HG03558 (cell line): Measurements from ENCODE around the gene TENM4.
"Not testable (repeated sequence)": the region's sequence is repeated elsewhere in the genome, so short reads cannot be mapped to it uniquely, and the experiment has no call there.

Experiments
- ATAC-seq: cut with Tn5 transposase; IDR thresholded peaks from one replicate; pipeline ENCODE4 v1.9.1; 2021; ENCODE audit warnings: moderate number of reproducible peaks; ENCODE audit not compliant: unreplicated experiment; ENCODE audit errors: extremely low read depth

The TENM4 gene

DNA sequence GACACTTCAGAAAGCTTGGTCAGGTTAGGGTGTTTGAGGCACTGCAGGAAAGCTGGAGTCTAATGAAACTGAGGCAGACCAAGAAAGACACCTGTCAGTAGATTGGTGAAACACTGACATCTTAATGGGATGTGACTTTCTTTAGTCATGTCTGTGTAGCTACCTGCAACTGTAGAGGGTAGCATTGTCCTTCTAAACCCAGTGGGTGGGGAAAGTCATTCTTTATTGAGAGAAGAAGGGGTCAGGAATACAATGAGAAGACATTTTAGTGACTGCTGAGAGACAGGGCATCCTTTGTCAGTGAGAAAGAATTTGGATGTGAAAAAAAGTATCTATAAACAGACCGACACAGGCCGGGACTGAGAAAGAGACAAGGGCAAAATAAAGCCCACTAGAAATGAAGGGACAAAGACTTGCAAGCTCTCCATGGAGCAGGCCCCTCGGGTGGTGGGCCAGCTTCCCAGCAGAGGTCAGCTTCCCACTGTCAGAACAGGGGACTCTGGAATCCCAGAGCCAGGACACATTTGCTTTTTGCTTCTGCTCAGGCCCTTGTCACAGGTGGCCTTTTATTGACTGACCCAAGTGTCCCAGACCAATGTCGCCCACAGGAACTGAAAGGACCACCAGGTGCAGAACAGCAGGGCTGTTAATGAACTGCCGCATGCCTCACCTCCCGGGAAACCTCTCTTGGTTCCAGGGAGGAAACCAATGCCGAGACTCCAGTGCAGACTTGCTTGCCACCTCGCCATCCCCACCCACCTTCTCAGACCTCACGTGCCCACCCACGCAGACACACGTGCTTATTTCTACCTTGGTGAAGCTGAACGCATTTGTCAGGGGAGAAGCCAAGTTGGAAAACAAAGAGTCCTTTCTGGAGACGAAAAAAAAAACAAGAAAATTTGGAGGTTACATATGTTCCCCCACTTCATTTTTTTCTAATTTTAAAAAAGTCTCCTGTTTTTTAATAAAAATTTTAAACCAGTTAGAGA lies 212.8 kb downstream of the TENM4 start:
- ATAC-seq: no peak

DNA sequence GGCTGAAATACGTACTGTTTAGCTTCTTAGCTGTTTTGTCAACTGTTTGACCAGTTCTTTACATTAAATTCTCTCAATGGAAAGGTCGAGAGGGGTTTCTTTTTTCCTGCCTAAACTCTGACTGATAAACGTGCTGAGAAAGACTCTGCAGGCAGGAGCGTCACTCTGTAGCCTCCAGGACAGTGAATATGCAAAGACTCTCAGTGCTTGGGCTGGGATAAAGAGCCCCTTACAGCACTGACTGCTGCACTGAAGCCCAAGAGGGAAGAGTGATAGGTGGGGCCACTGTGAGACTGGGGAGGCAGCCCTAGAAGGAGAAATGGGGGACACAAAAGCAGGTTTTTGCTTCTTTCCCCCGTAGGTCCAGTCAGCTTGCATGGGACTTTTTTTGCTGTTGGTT lies 213.5 kb downstream of the TENM4 start:
- no peak for ATAC-seq

DNA sequence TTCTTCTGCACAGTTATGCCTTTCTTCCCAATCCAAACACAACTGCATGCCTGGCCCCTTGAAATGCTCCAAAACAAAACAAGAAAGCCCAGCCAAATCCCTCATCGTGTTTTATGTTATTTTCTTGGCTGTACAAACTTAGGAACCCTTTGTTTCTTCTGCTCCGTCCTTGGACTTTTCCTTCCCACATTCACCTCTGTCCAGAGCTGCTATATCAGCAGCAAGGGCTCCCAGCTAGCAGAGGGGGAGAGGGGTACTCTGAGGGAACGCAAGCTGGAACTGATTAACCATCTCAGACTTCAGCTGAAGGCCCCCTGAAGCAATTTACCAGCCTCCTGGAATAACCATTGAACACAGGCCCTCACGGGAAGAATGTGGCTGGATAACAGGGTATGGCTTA lies 214.7 kb downstream of the TENM4 start:
- ATAC-seq: no peak

DNA sequence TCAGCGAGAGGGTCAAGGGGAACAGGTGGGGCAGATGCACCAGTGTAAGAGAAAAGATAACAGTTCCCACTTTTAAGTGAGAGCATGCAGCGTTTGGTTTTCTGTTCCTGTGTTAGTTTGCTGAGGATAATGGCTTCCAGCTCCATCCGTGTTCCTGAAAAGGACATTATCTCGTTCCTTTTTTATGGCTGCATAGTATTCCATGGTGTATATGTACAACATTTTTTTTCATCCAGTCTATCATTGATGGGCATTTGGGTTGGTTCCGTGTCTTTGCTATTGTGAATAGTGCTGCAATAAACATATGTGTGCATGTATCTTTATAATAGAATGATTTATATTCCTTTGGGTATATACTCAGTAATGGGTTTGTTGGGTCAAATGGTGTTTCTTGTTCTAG lies 218.7 kb downstream of the TENM4 start:
- ATAC-seq: not testable (repeated sequence)

DNA sequence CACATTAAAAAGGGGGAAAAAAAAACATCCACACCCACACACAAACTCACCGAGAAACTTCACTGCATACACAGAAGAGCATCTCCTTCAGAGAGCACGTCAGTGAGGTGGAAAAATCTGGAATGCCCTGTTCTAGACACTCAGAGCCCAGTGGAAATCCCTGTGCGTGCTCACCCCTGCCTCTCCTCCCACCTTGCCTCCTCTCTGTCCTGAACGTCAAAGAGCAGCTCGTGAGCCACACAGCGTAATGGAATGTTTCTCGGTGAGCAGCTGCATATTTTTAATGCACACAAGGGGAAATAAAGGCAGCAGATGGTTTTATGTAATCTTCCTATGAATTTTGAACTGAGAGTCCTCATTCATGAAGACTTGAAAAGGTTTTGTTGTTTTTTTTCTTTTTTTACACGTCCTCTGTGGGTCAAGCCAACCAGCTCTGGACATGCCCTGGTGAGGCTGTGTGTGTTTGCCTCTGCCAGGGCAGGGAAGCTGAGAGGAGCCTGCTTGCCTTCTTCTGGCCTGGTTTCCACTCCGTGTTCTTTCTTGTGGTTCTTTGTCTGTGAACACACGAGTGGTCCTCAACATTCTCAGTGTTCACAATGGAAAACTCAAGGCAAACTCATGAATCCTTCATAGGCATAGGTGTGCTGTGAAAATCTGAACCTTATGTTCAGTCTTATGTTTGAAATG lies 219.2 kb downstream of the TENM4 start:
- ATAC-seq: no peak

DNA sequence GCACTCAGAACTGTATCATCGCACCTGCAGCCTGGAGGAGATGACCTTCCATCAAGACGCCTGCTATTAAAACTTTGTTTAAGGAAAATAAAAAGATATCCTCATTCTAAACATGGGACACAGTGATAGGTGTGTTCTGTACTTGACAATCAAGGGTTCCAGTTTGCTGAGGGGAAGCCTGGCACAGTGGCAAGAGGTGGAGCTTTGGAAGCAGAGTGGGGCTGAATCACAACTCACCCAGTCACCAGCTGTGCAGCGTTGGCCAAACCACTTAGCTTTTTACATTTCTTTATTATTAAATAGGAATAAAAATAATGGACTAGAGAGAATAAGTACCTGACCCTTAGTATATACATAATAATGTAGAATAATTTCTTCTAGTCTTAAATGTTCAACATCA lies 220.7 kb downstream of the TENM4 start:
- no peak for ATAC-seq

DNA sequence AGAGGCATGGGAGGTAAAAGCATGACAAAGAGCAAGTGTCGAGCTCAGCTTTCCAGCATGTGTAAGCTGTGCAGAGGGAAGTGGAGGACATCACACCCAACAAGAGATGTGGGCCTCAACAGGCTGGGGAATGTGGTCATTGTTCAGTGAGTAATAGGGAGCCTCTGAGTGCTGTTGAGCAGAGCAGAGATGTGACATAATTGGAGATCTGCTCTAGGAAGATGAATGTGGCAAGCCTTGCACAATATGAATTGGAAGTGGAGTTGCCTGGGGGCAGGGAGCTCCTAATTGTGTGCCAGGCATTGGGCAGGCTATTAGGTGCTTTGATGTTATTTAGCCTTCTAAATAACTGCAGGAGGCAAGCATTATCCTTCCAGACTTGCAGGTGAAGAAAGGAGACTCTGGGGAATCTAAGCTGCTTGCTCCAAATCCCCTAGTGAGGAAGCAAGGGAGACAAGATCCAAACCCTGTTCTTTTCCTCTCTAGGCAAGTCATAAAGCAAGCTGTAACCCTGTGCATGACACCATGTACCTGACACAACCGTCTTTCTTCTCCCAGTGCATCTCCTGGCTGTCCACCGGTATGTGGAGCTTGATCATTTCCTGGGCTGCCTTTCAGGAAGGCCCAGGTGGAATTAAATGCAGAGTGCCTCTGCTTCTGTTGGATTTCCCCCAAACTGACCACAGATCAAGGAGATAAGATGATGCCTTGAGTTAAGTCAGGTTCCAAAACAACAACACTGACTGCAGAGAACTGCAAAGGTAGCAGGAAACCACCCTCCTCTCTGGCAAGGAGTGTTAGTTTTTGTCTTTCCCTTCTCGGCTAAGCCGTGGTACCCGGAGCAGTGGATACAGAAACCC lies 221.4 kb downstream of the TENM4 start:
- no peak for ATAC-seq

DNA sequence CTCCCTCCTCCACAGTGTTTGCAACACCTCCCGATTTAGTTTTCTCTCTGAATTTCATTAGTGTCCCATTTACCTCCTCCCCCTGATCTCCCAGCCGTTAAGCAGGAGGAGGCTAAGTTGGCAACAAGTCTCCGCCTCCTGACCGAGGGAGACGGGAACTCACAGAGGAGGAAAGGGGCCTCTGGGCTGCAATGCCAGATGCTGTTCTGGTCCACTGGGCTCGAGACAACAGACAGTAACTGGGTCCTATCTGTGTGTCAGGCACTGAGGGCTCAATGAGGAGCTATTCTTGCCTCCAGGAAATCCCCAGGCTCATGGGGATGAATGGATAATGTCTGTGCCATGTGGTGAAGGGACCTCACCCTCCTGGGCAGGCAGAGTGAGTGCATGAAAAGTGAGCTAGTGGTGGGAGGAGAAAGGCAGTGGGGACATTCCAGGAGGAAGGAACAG lies 228.1 kb downstream of the TENM4 start:
- ATAC-seq: no peak

DNA sequence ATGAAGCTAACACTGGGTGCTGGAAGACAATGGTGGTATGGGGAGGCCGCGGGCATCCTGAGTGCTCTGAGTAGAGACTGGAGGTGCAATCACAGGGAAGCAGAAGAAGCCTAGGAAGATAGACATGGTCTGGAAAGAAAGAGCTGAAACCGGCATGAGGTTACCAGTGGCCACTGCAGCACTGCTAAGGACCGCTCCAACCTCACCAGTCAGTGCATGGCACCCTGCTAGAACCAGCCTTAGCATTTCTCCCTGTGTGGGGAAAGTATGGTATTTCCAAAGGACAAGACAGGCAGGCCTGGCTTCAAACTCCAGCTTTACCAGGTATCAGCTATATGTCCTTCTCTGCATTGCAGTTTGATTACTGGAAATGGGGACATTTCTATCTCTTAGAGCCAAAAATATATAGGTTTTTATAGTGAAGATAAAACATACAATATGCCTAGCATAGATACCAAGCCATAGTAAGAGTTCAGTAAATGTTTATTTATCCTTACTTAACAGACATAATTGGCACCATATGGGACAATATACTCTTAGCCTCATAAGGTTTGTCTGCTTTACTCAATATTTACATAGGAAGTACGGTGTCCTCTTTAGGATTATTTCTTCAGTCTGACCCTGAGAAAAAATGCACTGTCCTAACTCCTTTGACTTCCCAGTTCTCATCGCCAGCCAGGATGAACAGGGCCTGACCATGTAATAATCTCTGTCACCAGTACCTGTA lies 231.1 kb downstream of the TENM4 start:
- no peak for ATAC-seq

DNA sequence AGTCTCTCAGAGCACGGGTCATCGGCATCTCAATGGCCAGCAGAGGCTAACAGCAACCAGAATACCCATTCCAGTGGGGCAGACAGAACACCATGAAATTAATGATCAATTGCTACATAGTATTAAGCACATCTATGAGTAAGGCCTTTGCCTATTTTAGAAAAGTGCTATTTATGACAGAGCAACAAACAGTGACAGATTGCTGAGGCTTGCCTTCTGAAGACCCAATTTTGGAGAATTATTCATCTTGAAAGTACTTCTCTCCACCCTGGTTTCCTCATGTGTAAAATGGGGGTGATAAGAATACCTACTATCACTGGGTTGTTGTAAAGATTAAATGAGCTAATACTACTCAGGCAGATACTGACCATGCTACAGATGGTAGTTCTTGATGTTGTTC lies 232.7 kb downstream of the TENM4 start:
- ATAC-seq: no peak

DNA sequence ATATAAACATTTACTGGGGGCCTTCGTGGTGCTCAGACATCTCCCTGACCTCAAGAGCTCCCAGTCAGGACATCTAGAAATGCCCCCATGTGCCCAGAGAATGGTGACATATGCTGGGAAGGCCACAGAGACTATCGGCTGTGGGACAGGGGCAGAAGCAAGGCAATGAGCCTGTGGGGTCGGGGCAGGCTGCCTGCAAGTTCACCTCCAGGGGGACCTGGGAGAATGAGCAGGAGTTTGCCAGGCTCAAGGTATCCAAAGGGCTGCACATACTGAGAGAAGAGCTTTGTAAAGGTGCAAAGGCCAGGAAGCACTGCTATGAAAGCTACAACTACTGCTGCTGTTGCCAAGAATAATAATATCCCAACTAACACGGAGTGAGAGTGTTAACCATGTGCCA lies 233.9 kb downstream of the TENM4 start:
- no peak for ATAC-seq

DNA sequence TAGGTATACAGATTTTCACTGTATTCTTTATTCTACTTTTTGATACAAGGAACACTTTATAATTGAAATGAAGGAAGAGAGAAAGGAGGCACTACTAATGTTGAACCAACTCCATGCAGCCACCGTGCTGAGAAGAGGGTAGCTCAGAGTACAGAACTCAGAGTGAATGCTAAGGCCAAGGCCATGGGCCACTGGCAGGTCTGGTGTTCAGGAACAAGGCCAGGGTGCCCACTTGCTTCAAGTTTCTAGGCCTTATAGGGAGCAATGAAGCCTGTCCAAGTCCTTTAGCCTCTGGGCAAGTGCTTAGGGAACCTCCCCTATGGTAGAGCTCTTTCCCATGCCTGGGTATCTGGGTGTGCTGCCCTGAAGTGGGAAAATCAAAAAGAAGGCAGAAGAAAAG lies 235.0 kb downstream of the TENM4 start:
- ATAC-seq: no peak

DNA sequence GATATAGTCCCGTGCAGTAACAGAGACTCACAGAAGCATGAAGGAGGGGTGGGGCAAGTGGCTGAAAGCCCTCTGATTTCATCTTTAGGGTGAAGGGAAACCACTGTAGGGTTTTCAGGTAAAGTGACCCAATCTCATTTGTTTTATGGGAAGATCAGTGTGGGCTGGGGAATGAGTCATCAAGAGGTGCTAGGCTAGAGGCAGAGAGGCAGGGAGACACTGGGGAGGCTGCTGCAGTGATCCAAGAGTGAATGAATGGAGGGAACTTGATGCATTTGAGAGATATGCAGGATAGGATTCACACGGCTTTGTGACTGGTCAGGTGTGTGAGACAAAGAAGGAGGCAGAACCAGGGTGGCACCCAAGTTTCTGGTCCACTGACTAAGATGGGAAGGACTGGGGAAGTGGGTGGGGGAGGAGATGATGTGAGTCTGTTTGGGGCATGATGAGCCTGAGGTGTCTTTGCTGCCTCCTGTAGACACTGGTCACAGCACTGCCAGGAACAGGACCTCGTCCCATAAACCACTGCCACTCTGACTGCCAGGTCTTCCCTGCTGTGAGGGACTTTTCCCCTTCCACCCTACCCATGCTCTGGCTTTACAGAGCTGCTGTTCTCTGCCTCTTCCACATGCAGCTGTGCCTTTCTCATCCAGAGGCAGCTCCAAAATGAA lies 239.0 kb downstream of the TENM4 start:
- no peak for ATAC-seq

DNA sequence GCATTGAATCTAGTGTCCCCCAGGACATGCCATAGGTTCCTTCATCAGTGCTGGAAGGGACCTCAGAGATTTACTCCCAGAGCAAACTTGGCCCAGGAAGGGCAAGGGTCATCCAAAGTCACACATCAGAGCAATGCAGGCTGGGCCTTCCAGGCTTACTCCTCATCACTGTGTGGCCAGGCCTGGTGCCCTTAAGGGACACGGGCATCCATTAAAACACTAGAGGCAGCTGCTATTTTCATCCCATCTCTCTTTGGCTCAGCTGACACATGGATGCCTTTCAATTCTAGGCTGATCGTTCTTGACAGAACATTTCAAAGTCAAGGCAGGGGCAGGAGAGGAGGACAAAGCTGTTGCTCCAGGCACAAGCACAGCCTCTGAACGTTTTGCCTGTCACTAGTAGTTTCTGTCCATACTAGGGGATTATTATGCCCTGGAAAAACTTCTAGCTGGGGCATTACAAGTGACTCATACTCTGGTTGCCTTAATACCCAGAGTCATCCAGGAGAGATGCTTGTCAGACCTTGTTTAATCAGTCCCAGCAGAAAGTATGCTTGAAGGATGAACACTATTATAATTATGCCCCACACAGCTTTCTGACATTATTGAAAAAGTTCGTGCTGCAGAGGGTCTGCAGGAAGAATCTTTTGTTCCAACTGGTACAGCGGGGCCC lies 240.3 kb downstream of the TENM4 start:
- ATAC-seq: no peak

DNA sequence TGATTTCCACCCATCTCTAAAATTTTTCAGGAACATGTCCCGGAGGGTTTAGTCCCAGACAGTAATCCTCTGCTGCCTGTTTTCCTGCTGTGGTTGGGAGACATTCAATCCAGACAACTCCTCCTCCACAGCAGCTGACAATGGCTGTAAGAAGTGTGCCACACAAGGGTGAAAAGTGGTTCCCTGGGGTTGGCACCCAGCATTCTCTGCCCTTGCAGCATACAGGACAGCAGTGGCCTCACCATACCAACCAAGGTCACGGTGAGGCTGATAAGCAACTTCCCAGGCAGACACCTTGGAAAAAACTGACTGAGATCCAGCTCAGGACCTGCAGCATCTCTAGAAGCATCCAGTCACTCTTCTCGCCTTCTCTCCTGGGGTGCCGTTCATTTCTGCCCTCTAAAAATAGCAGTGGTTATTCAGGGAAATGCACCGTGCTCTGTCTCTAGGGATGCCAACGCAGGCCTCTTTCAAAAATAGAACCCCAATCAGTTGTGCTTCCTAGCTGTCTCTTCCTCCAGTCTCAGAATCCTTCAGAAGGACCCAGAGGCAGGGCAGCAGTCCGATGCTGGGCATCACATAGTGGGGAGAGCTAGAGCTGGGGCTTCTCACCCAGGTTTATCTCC lies 241.0 kb downstream of the TENM4 start:
- no peak for ATAC-seq

DNA sequence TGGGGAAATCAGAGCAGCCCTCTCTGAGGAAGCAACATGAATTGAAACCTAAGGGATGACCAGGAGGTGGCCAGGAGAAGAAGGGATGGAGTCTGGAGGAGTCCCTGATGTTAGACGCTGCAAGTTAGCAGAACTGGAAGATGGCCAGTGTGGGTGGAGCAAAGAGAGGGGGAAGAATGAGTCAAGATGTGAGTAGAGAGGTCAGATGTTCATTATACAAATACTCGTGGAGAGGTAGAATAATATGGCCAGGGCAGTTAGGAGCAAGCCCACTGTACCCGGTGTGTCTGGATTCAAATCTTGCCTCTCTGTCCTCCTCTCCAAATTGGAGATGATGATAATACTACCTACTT lies 242.0 kb downstream of the TENM4 start:
- ATAC-seq: no peak

DNA sequence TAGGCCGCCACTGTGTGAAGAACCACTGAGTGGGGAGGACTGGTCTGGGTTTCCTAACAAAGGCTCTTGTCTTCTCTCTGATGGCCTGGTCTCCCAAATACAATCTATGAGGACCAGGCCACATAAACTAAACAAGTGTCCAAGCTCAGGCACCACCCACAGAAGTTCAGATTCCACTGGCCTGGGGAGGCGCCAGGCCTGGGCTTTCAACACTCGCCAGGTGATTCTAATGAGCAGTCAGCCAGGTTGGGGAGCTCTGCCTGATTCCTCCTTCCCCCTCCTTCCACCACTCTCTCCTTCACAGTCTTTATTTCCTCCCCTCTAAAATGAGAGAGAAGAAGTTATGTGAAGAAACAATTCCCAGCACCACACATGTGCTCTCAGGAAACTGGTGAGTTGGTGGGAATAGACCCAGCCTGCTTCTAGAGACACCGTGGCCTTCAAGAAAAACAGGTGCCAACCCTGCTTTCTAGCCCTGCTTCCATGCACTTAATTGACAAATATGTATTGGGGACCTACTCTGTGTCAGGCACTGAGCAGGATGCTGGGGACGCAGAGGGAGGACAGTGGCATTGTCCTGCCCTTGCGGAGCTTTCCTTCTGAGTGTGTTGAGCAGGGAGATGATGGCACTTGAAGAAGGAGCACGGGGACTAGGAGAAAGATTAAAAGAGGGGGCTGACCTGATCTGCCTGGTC lies 242.5 kb downstream of the TENM4 start:
- ATAC-seq: no peak

DNA sequence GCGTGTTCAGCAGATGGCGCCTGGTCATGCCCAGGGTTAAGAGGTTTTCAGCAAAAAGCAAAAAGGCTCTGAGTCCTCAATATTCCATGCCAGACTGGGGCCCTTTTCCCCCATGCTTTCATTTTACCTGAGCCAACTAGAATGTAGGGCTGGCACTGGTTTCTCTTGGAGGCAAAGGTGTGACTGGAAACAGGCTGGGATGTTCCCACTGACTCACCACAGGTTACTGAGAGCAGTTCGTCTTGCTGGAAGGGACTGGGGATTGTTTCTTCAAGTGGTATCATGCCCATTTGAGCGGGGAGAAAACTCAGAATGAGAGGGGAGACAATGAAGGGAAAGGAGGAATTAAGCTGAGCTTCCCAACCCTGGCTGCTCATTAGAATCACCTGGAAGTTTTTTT lies 243.9 kb downstream of the TENM4 start:
- ATAC-seq: no peak
